COLO668 (cell line): Measurements from ENCODE around the gene SEC16A.

Experiments used
- DNase-seq: peaks from one replicate; lab custom pipeline; 2025; ENCODE audit not compliant: unreplicated experiment; lab: John Stamatoyannopoulos, UW

Gene SEC16A

DNA sequence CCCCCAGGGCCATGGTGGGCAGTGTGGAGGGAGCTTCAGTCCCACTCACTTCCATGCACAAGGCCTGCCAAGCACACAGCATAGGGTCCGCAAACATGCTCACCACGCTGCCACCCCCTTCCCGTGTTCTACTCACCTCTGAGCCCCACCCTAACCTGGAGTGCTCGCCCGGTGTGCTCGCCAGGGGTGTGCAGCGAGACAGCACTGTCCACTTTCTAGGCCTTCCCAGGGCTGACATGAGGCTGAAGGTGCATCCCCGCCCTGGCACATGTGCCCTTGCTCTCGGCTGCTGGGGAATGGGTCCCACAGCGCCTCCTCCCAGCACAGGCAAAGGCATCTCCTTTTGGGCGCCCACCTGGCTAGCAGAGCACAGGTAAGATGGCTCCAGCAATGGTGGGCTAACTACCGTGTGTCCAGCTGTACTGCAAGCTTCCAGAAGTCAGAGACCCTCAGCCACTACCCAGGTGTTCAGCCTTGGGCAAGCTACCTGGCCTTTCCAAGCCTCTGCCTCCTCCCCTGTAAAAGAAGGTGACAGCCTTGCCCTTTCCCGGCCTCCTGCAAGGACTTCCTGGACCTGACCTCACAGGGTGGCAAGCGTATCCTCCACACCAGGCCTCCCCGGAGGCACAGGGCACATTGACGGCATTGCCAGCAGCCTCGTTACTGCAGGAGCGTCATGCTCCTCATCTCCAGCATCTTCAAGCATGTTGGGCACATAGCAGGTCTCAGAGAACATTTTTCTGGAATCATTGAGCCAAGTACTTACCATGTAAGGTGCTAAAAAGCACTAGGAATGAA lies 4.2 kb upstream of the SEC16A start:
- no peak for DNase-seq

DNA sequence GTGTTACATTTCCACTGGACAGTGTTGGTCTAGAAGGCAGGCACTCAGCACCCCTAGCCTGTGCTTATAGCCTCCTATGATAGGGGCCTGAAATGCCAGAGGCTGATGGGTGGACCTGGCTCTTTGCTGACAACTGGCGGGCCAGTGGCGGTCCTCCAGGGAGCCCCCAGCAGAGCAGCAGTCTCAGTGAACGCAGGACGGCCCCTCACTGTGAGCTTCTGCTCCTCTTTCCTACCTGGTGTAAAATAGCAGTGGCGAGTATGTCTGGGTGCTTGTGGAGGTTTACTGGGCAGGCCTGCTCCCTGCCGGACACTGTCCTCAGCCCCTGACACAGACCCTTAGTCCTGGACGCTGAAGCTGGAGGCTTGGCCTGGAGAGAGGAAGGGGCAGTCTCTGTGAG lies 3.3 kb upstream of the SEC16A start:
- no peak for DNase-seq

- peak; percentile 82 for DNase-seq
Observed at GRCh38 chr9:136485049-136486045, 2.5 kb upstream of the SEC16A start.

DNA sequence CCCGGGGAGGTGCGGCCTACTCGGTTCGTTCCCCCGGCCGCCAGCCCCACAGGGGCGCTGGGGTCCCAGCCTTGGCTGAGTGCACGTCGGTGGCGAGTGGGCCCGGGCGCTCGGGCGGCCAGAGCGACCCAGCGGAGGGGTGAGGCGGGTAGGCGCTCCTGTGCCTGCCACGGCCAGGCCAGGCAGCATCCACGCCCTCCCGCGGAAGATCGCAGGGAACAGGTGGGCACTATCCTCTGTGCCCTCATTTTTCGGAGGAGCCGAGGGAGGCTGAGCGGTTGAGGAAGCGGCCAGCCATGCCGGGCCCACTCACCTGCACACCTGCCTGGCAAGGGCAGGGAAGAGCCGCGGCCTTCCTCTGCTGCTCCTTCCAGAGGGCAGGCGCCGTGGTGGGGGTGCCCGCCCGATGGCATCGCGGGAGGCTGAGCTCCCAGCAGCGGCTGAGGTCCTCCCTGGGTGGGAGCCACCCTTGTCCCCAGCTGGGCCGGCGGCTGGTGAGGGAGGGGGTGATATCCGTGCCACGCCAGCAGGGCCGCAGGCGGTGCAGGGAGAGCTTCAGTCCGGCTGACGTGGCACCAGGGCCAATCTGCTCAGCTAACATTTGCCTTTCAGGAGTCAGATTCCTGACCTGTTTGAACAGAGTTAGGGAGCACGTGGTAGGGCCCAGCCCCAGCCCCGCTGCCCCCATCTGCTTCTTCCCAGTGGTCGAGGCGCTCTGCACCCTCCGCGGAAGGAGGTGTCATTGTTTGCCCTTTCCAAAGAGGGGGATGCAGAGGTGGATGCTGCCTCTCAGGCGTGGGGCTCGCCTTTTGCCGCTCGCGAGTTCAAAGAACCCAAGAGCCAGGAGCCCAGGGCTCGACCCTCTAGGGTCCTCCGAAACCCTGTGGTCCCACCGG lies 1.6 kb upstream of the SEC16A start:
- peak; percentile 69 for DNase-seq

DNA sequence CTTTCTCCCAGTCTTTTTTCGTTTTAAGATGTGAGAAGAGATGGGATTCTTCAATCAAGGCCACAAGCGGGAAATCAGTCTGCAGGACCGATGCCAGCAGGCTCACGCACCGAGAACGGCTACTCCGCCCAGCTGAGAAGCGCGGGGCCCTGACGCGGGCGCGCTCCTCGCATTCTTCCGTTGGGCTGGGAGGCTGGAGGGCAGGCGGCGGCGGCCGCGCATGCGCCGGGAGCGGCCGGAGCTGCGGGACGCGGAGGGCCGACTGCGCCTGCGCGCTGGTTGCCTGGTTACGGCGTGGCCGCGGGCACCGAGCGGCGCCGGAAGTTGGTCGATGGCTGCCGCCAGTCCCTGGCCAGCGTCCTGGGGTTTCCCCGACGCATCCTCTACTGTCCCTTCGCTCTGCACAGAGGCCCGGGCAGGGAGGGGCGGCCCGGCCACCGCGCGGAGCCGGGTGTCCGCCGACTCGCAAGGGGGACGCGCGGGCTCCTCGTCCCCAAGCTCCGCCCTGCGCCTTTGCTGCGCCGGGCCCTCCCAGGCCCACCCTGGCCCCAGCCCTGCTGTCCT lies 831 bp upstream of the SEC16A start:
- peak; percentile 95 for DNase-seq

- peak; percentile 27 for DNase-seq
Observed at GRCh38 chr9:136482046-136482792, 621 bp downstream of the SEC16A start.

DNA sequence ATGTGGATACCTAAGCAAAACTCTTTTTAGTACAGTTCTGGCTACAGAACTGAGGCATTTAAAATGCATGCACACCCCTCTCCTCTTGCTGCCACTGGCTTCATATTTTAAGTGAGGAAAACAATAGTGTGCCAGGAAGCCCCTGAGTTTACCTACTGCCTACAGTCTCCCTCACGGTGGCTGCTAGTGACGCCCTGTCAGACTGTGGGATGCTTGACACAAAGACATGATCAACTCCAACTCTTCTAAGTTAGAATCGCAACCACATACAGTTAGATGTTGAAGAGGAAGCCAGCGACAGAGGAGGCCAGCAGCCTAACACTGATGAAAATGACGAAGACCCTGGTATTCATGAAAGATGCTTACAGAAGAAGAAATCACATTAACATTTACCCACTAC lies 1.3 kb downstream of the SEC16A start:
- no peak for DNase-seq

DNA sequence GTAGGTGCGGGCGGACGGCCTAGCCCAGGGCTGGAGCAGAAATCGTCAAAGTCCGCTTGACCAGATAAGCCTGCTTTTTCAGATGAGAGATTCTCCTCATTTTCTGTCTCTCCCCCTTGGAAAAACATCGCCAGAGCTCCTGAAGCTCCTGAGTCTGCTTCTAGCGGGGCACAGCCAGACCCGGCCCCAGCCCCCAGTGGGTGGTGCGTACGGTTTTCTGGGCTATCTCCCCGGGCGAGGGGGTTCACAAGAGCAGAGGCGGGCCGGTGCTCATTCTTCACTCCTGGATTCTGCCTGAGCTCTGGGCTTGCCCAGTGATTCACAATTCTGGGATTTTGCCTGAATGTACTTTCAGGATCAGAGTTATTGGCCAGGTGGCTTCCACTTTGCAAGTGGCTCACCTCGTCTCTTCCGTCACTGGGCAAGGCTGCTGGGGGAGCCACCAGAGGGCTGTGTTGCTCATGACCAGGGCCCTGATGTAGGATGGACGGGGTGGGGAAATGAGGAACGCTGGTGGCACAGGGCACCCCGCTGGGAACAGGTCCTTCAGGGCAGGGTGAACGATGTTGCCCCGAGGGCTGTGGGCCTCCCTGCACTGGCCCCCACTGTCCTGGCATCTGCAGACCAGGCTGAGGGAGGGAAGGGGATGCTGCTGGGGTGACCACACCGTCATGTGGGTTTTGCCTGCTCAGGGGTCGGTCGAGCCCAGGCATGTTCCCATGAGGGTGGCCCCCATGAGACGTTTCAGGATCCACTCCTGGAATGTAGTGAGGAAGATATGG lies 6.3 kb downstream of the SEC16A start:
- DNase-seq: no peak

- DNase-seq: no peak
Observed at GRCh38 chr9:136474974-136475865, 7.6 kb downstream of the SEC16A start.

GRCh38 chr9:136474021-136474640 lies 8.7 kb downstream of the SEC16A start:
- no peak for DNase-seq

DNA sequence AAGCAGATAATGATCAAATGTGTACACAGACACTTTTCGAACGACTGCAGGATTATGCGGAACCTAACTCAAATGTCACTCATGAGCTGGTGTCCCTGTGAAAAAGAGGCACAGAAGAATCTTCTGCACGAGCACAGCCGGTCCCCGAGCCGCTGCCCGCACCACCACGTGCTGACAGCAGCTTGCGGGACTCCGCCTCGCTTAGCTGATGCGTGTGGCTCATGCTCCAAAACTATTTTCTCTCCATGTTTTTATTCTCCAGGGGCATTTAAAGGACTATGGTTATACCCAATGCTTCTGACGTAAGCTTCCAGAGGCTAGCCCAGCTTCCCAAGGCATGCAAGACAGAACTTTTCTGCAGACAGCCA lies 9.5 kb downstream of the SEC16A start:
- DNase-seq: no peak

DNA sequence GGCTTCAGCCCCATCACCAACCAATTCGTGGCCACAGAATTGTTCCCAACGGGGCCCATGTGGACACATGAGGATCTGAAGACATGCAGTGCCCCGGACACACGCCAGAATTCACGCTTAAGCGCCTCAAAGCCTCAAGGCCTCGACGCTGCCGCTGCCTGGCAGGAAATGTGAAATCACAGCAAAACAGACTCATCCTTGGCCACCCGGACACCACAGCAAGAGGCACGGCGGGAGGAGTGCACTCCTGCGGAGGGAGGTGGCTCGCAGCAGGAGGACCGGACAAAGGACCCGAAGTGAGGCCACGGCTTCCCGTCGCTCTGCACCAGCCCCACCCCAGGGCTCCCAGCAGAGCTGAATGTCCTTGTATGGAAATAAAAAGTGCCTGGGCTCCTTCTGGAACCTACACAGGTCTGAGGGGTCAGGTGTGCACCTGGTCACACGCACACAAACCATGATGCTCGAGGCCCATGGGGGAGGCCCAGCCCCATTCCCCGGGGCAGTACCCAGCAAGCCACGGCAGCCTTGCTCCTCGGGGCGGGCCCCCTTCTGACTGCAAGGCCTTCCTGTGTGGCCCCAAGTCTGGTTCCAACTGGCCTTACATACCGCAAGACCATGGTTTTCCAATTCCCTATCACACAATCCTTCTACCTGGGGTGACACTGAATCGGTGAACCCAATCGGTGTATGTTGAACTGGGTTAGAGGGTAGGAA lies 10.0 kb downstream of the SEC16A start:
- DNase-seq: no peak

DNA sequence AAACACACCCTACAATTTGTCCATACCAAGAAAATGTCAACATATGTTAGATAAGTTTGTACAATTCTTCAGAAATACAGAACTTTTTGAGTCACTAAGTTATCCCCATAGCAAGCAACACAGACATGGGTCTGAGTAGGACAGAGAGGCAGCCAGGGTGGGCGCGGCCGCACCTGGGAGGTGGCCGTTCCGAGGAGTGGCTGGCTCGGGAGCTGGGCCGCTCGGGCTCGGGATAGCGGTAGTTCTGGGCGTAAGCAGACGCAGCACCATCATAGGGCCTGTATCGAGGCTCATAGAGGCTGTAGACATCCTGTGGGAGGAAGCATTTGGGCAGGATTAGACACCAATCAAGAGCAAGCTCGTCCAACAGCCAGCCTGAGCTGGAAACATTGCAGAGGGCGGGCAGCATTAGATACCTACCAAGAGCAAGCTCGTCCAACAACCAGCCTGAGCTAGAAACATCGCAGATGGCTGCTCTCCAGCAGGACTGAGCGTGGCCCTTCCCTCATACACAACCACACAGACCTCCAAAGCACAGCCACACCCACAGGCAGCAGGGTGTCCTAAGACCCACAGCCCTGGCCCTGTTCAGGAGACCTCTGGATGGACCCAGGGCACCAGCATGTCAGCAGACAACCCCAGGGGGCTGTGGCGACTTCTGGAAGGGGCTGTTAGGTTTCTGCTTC lies 10.9 kb downstream of the SEC16A start:
- no peak for DNase-seq

- no peak for DNase-seq
Observed at GRCh38 chr9:136470792-136471469, 11.9 kb downstream of the SEC16A start.

DNA sequence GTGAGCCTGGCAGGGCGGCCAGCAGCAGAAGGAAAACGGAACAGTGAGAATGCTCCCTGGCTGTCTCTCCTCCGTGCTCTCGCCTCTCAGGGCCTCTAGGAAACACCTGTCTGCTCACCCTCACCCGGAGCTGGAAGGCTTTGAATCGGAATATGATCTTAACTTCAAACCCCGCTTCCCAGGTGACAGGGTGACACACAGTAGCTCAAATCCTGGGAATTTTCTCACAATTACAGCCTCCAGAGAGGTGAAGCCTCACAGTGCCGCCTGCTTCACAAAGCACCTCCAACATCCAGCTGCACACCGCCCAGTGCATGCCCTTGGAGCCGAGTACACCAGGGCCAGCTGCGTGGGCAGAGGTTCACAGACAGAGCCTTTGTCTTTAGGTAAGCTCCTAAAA lies 12.5 kb downstream of the SEC16A start:
- DNase-seq: no peak

DNA sequence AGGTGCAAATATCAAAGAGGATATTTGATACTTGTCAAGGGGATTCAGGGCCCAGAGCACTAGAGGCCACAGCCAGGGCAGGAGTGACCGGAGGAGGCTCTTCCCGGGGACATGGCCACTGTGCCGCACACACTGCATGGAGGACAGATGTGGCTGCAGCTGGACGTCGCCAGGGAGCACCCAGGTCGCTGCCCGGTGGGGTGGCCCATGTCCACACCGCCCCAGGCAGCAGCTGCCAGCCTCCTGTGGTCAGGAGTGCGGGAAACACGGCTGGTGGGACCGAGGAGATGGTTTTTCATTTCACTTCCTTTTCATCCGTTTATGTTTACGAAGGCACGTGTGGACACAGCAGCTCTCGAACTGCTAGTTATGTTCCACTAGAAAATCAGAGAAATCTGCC lies 15.1 kb downstream of the SEC16A start:
- DNase-seq: no peak
